Nephron (organoid): Measurements from ENCODE around the gene CEP85L.

ENCODE experiments used
- H3K27ac Mint-ChIP-seq, 3 experiments: 2 replicates each; pipeline ENCODE4 v1.8.0; 2020; ENCODE audit warnings: mixed read lengths in 3 of 3, mild to moderate bottlenecking in 2 of 3, moderate library complexity in 1 of 3
- H3K27me3 Mint-ChIP-seq: 2 replicates; pipeline ENCODE4 v1.8.0; 2021; ENCODE audit warnings: low read depth, mild to moderate bottlenecking, moderate library complexity, mixed read lengths
- H3K36me3 Mint-ChIP-seq: 2 replicates; pipeline ENCODE4 v1.8.0; 2020; ENCODE audit warnings: low read depth, mixed read lengths
- H3K4me1 Mint-ChIP-seq: 2 replicates; pipeline ENCODE4 v1.8.0; 2020; ENCODE audit warnings: mixed read lengths
- H3K4me3 Mint-ChIP-seq, 3 experiments: 2 replicates each; pipeline ENCODE4 v1.8.0; 2020; ENCODE audit warnings: mild to moderate bottlenecking in 3 of 3, mixed read lengths in 3 of 3, moderate library complexity in 2 of 3
- H3K9me3 Mint-ChIP-seq: 2 replicates; pipeline ENCODE4 v1.8.0; 2020; ENCODE audit warnings: mixed read lengths
- CTCF ChIP-seq, 3 experiments: fragments of 200-600 bp; sonication (generic); IDR thresholded peaks; one replicate each; pipeline ENCODE4 v1.5.0; 2021; ENCODE audit warnings: antibody characterized with exemption in 3 of 3; ENCODE audit not compliant: unreplicated experiment in 3 of 3

The CEP85L gene

GRCh38 chr6:118485601-118486550 is 165.5 kb downstream of the CEP85L start:
- Mint-ChIP-seq H3K4me1 (no peaks in the 10 kb centered on the region), H3K27ac (no peak overlapping the region), H3K4me3 (no peak overlapping the region), H3K36me3 (peaks cover 63% of the 10 kb centered on the region), H3K9me3 (peaks cover 33% of the 10 kb centered on the region), H3K27me3 (no peaks in the 10 kb centered on the region)
- TF ChIP-seq CTCF (IDR thresholded peaks at IDR 0.05; ENCODE audit: unreplicated experiment in 3 of 3) = no peak

GRCh38 chr6:118476551-118476950 is 174.8 kb downstream of the CEP85L start:
- TF ChIP-seq CTCF (IDR thresholded peaks at IDR 0.05; ENCODE audit: unreplicated experiment in 3 of 3) = no peak
- H3K27ac Mint-ChIP-seq = no peak overlapping the region
- no peaks in the 10 kb centered on the region for H3K27me3 Mint-ChIP-seq
- no peak overlapping the region for H3K4me3 Mint-ChIP-seq
- peaks cover 5% of the 10 kb centered on the region for H3K36me3 Mint-ChIP-seq
- no peaks in the 10 kb centered on the region for H3K9me3 Mint-ChIP-seq
- H3K4me1 Mint-ChIP-seq = no peaks in the 10 kb centered on the region

GRCh38 chr6:118473266-118473665 is 178.1 kb downstream of the CEP85L start:
- no peak overlapping the region for H3K27ac Mint-ChIP-seq
- peaks cover 6% of the 10 kb centered on the region for H3K36me3 Mint-ChIP-seq
- no peak for TF ChIP-seq CTCF (IDR thresholded peaks at IDR 0.05; ENCODE audit: unreplicated experiment in 3 of 3)
- no peaks in the 10 kb centered on the region for H3K9me3 Mint-ChIP-seq
- no peak overlapping the region for H3K4me3 Mint-ChIP-seq
- H3K4me1 Mint-ChIP-seq = no peaks in the 10 kb centered on the region
- H3K27me3 Mint-ChIP-seq = no peaks in the 10 kb centered on the region

- Mint-ChIP-seq H3K4me3 (no peak overlapping the region), H3K36me3 (peaks cover 35% of the 10 kb centered on the region), H3K27ac (no peak overlapping the region), H3K27me3 (no peaks in the 10 kb centered on the region), H3K4me1 (no peaks in the 10 kb centered on the region), H3K9me3 (no peaks in the 10 kb centered on the region)
- no peak for TF ChIP-seq CTCF (IDR thresholded peaks at IDR 0.05; ENCODE audit: unreplicated experiment in 3 of 3)
These were observed 181.9 kb downstream of the CEP85L start for GRCh38 chr6:118469468-118469867.

- Mint-ChIP-seq H3K4me1 (no peaks in the 10 kb centered on the region), H3K36me3 (peaks cover 35% of the 10 kb centered on the region), H3K27ac (no peak overlapping the region), H3K27me3 (no peaks in the 10 kb centered on the region), H3K4me3 (no peak overlapping the region), H3K9me3 (no peaks in the 10 kb centered on the region)
- TF ChIP-seq CTCF (IDR thresholded peaks at IDR 0.05; ENCODE audit: unreplicated experiment in 3 of 3) = no peak
These were observed 182.5 kb downstream of the CEP85L start for GRCh38 chr6:118468682-118469465.
